SKM-1 (cell line): ENCODE measurements around the gene SERPINB7.
A peak's percentile ranks its signal among the peaks of the same experiment; 100 is the strongest.

Source experiments
- DNase-seq: peaks from one replicate; lab custom pipeline; 2025; ENCODE audit not compliant: unreplicated experiment; lab: John Stamatoyannopoulos, UW

Gene SERPINB7

DNA sequence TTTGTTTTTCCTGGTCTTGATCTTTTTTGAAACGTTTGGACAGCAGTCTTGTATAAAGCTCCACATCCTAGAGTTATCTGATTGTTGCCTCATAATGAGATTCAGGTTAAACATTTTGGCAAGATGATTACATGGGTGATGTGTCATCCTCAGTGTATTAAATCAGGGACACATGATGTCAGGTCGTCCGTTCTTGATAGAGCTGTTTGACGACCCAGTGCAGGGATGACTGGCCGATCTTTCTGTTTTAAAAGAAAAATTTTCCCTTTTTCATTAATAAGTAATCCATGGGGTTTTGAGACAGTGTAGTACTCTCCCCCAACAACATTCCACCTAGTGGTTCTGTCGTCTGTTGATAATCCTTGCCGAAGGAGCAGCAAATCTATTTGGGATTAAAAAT, 67.8 kb downstream of the SERPINB7 start:
- DNase-seq: no peak

- peak; percentile 34 for DNase-seq
Measured at GRCh38 chr18:63844254-63844653, 69.0 kb downstream of the SERPINB7 start.

- DNase-seq: peak; percentile 70
Measured at GRCh38 chr18:63848159-63848558, 72.9 kb downstream of the SERPINB7 start.

DNA sequence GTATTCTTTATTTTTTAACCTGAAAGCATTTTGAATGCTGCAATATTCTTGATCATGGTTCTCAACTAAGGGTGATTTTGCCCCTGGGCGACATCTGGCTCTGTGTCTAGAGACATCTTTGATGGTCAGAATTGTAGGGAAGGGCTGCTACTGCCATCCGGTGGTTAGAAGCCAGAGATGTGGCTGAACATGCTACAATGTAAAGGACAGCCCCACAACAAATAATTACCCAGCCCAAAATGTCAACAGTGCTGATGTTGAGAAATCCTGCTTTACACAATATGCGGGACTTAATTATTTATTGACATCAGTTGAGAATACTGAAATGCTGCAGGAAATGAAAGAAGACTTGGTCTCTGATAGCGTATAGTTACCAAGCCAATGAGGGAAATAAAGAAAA, 74.8 kb downstream of the SERPINB7 start:
- peak; percentile 51 for DNase-seq

- DNase-seq: no peak
Measured at GRCh38 chr18:63850636-63851035, 75.4 kb downstream of the SERPINB7 start.
